HEK293 (cell line): ENCODE measurements around the gene CACNA1B.

Source experiments
- CTCF ChIA-PET: fragments of 350-600 bp; formaldehyde crosslinking; extraction: SDS; loops from one replicate; lab custom pipeline; 2021; ENCODE audit warnings: antibody characterized with exemption; lab: Yijun Ruan, JAX
- POLR2A ChIA-PET: fragments of 300-600 bp; formaldehyde crosslinking; extraction: SDS; loops from one replicate; lab custom pipeline; 2020; ENCODE audit warnings: antibody characterized with exemption, inconsistent platforms; lab: Yijun Ruan, JAX
- H3K27ac ChIP-seq: fragments of 200-500 bp; sonication (Bioruptor generic); 2 replicates; pipeline ENCODE4 v1.5.1; 2014; ENCODE audit warnings: low read depth, low read length, control low read depth, inconsistent platforms; ENCODE audit errors: extremely low read depth
- H3K36me3 ChIP-seq, 2 experiments: fragments of 200-500 bp in 1 of 2; sonication (Bioruptor generic) in 1 of 2; 1 replicate in 1 of 2; 2 replicates in 1 of 2; pipeline ENCODE4 v1.5.1; 2014 to 2017; ENCODE audit warnings: inconsistent platforms in 2 of 2, low read length in 2 of 2; ENCODE audit not compliant: control insufficient read depth in 2 of 2, insufficient read depth in 1 of 2
- H3K4me1 ChIP-seq: fragments of 200-500 bp; sonication (Bioruptor generic); 2 replicates; pipeline ENCODE4 v1.5.1; 2014; ENCODE audit warnings: mild to moderate bottlenecking, low read length, inconsistent platforms; ENCODE audit not compliant: control insufficient read depth, insufficient read depth
- H3K4me3 ChIP-seq: 2 replicates; pipeline ENCODE4 v1.5.1; 2011; ENCODE audit warnings: low read depth, mild to moderate bottlenecking, control low read depth, low read length, moderate library complexity
- H3K9me3 ChIP-seq: fragments of 200-500 bp; sonication (Bioruptor generic); 2 replicates; pipeline ENCODE4 v1.5.1; 2014; ENCODE audit warnings: low read depth, low read length, inconsistent platforms; ENCODE audit not compliant: control insufficient read depth, insufficient read depth
- SETDB1 ChIP-seq: IDR thresholded peaks from one replicate; pipeline ENCODE4 v1.6.1; 2017; ENCODE audit warnings: mild to moderate bottlenecking, low read length, moderate library complexity, mixed read lengths; ENCODE audit not compliant: insufficient read length
- SP3 ChIP-seq: fragments of 450-650 bp; formaldehyde crosslinking; IDR thresholded peaks from 2 replicates; pipeline ENCODE4 v1.5.1; 2016; ENCODE audit warnings: missing biosample characterization, missing genetic modification characterization
- ZBTB20 ChIP-seq: fragments of 450-650 bp; formaldehyde crosslinking; IDR thresholded peaks from 2 replicates; pipeline ENCODE4 v1.5.1; 2016; ENCODE audit warnings: missing biosample characterization, missing genetic modification characterization
- ZBTB21 ChIP-seq: fragments of 450-650 bp; formaldehyde crosslinking; IDR thresholded peaks from 2 replicates; pipeline ENCODE4 v1.5.1; 2017; ENCODE audit warnings: missing biosample characterization, missing genetic modification characterization
- ZNF112 ChIP-seq: fragments of 450-650 bp; formaldehyde crosslinking; IDR thresholded peaks from 2 replicates; pipeline ENCODE4 v1.5.0; 2017; ENCODE audit warnings: missing biosample characterization, missing genetic modification characterization
- ZNF202 ChIP-seq: fragments of 450-650 bp; formaldehyde crosslinking; IDR thresholded peaks from 2 replicates; pipeline ENCODE4 v1.5.1; 2016; ENCODE audit warnings: missing biosample characterization, missing genetic modification characterization, borderline replicate concordance
- ZNF223 ChIP-seq: fragments of 450-650 bp; formaldehyde crosslinking; IDR thresholded peaks from 2 replicates; pipeline ENCODE4 v1.5.1; 2016; ENCODE audit warnings: missing biosample characterization, missing genetic modification characterization
- ZNF24 ChIP-seq: fragments of 450-650 bp; formaldehyde crosslinking; IDR thresholded peaks from 2 replicates; pipeline ENCODE4 v1.5.1; 2016; ENCODE audit warnings: missing biosample characterization, missing genetic modification characterization
- ZNF248 ChIP-seq: fragments of 450-650 bp; formaldehyde crosslinking; IDR thresholded peaks from 2 replicates; pipeline ENCODE4 v1.5.1; 2017; ENCODE audit warnings: missing biosample characterization, missing genetic modification characterization
- ZNF280D ChIP-seq: fragments of 450-650 bp; formaldehyde crosslinking; IDR thresholded peaks from 2 replicates; pipeline ENCODE4 v1.5.1; 2016; ENCODE audit warnings: missing biosample characterization, missing genetic modification characterization
- ZNF311 ChIP-seq: fragments of 450-650 bp; formaldehyde crosslinking; IDR thresholded peaks from 2 replicates; pipeline ENCODE4 v1.5.1; 2017; ENCODE audit warnings: missing biosample characterization, missing genetic modification characterization, borderline replicate concordance
- ZNF335 ChIP-seq: fragments of 450-650 bp; formaldehyde crosslinking; conservative IDR thresholded peaks from 2 replicates; pipeline ENCODE4 v1.5.1; 2016; ENCODE audit warnings: missing biosample characterization, missing genetic modification characterization
- ZNF350 ChIP-seq: fragments of 450-650 bp; formaldehyde crosslinking; IDR thresholded peaks from 2 replicates; pipeline ENCODE4 v1.5.0; 2017; ENCODE audit warnings: missing biosample characterization, mild to moderate bottlenecking, missing genetic modification characterization
- ZNF37A ChIP-seq: fragments of 450-650 bp; IDR thresholded peaks from 2 replicates; pipeline ENCODE4 v1.5.1; 2018; ENCODE audit warnings: missing biosample characterization, missing genetic modification characterization
- ZNF501 ChIP-seq: fragments of 450-650 bp; formaldehyde crosslinking; IDR thresholded peaks from 2 replicates; pipeline ENCODE4 v1.5.1; 2016; ENCODE audit warnings: missing biosample characterization, missing genetic modification characterization
- ZNF510 ChIP-seq: fragments of 450-650 bp; formaldehyde crosslinking; IDR thresholded peaks from 2 replicates; pipeline ENCODE4 v1.5.1; 2018; ENCODE audit warnings: mild to moderate bottlenecking, missing genetic modification characterization, missing biosample characterization; ENCODE audit not compliant: insufficient replicate concordance
- ZNF529 ChIP-seq: fragments of 450-650 bp; formaldehyde crosslinking; IDR thresholded peaks from 2 replicates; pipeline ENCODE4 v1.5.1; 2017; ENCODE audit warnings: missing genetic modification characterization, missing biosample characterization; ENCODE audit not compliant: insufficient replicate concordance
- ZNF548 ChIP-seq: fragments of 450-650 bp; formaldehyde crosslinking; IDR thresholded peaks from 2 replicates; pipeline ENCODE4 v1.5.1; 2016; ENCODE audit warnings: missing biosample characterization, missing genetic modification characterization
- ZNF549 ChIP-seq: fragments of 450-650 bp; IDR thresholded peaks from 2 replicates; pipeline ENCODE4 v1.5.1; 2018; ENCODE audit warnings: missing biosample characterization, missing genetic modification characterization, mild to moderate bottlenecking, inconsistent platforms, moderate library complexity
- ZNF580 ChIP-seq: fragments of 450-650 bp; formaldehyde crosslinking; IDR thresholded peaks from 2 replicates; pipeline ENCODE4 v1.5.1; 2016; ENCODE audit warnings: missing biosample characterization, missing genetic modification characterization
- ZNF626 ChIP-seq: fragments of 450-650 bp; sonication (Bioruptor Pico); formaldehyde crosslinking; IDR thresholded peaks from 2 replicates; pipeline ENCODE4 v1.5.1; 2018; ENCODE audit warnings: missing biosample characterization, missing genetic modification characterization, inconsistent platforms
- ZNF654 ChIP-seq: fragments of 450-650 bp; formaldehyde crosslinking; IDR thresholded peaks from 2 replicates; pipeline ENCODE4 v1.5.1; 2016; ENCODE audit warnings: low read depth, missing biosample characterization, missing genetic modification characterization
- ZNF670 ChIP-seq: fragments of 450-650 bp; formaldehyde crosslinking; IDR thresholded peaks from 2 replicates; pipeline ENCODE4 v1.5.1; 2016; ENCODE audit warnings: missing biosample characterization, missing genetic modification characterization, low read depth
- ZNF707 ChIP-seq: fragments of 450-650 bp; formaldehyde crosslinking; IDR thresholded peaks from 2 replicates; pipeline ENCODE4 v1.5.1; 2016; ENCODE audit warnings: missing biosample characterization, missing genetic modification characterization
- ZNF76 ChIP-seq: fragments of 450-650 bp; formaldehyde crosslinking; IDR thresholded peaks from 2 replicates; pipeline ENCODE4; 2016; ENCODE audit warnings: low read depth, missing biosample characterization, missing genetic modification characterization, borderline replicate concordance
- ZNF837 ChIP-seq: fragments of 450-650 bp; formaldehyde crosslinking; IDR thresholded peaks from 2 replicates; pipeline ENCODE4 v1.5.1; 2016; ENCODE audit warnings: missing biosample characterization, missing genetic modification characterization
- ZSCAN4 ChIP-seq: fragments of 450-650 bp; formaldehyde crosslinking; IDR thresholded peaks from 2 replicates; pipeline ENCODE4 v1.5.1; 2017; ENCODE audit warnings: missing biosample characterization, missing genetic modification characterization

CACNA1B gene

GRCh38 chr9:138085568-138085967 lies 208.0 kb downstream of the CACNA1B start:
- ChIA-PET POLR2A (no interaction called here), CTCF (no interaction called here)
- Histone ChIP-seq H3K36me3 (no peaks in the 10 kb centered on the region), H3K4me3 (no peak overlapping the region), H3K27ac (no peak overlapping the region), H3K9me3 (no peaks in the 10 kb centered on the region; the same call in 1 of the 2 replicates), H3K4me1 (no peaks in the 10 kb centered on the region)
- no peak for TF ChIP-seq ZNF223 (tag by site-specific recombination)
- no peak for TF ChIP-seq ZNF311
- TF ChIP-seq ZNF248: no peak
- TF ChIP-seq ZBTB21: no peak
- TF ChIP-seq ZNF549 (tag by site-specific recombination): no peak
- no peak for TF ChIP-seq ZNF580 (tag by site-specific recombination)
- TF ChIP-seq ZNF707 (tag by site-specific recombination): no peak
- TF ChIP-seq ZNF626 (tag by site-specific recombination): peak; percentile 93
- no peak for TF ChIP-seq ZNF670 (tag by site-specific recombination)
- no peak for TF ChIP-seq ZNF37A (tag by site-specific recombination)
- TF ChIP-seq ZNF24 (tag by site-specific recombination): no peak
- peak; percentile 95 for TF ChIP-seq SETDB1
- TF ChIP-seq ZNF76 (tag by site-specific recombination): no peak
- no peak for TF ChIP-seq SP3 (tag by site-specific recombination)
- no peak for TF ChIP-seq ZNF548 (tag by site-specific recombination)
- TF ChIP-seq ZNF335 (tag by site-specific recombination): no peak
- no peak for TF ChIP-seq ZNF202 (tag by site-specific recombination)
- TF ChIP-seq ZSCAN4 (tag by site-specific recombination): no peak
- TF ChIP-seq ZNF510 (tag by site-specific recombination): peak; percentile 59
- no peak for TF ChIP-seq ZNF350 (tag by site-specific recombination)
- TF ChIP-seq ZNF837 (tag by site-specific recombination): no peak
- peak; percentile 54 for TF ChIP-seq ZNF529 (tag by site-specific recombination)
- TF ChIP-seq ZNF501 (tag by site-specific recombination): no peak
- TF ChIP-seq ZNF654: no peak
- TF ChIP-seq ZNF280D: 0 out of 2 replicates have a peak, but pooled peaks have one; percentile 18
- no peak for TF ChIP-seq ZNF112 (tag by site-specific recombination)
- no peak for TF ChIP-seq ZBTB20
